GM18505 (cell line): ENCODE measurements around the gene KRT39.

Experiments
- ATAC-seq: cut with Tn5 transposase; IDR thresholded peaks from one replicate; pipeline ENCODE4 v1.9.1; 2021; ENCODE audit not compliant: unreplicated experiment
- POLR2A ChIP-seq: IDR thresholded peaks from 4 replicates; pipeline ENCODE4 v1.6.1; 2011; ENCODE audit warnings: borderline replicate concordance; ENCODE audit not compliant: insufficient read depth, insufficient read length; ENCODE audit errors: extremely low read depth

The KRT39 gene

GRCh38 chr17:40963838-40964237 is 2.9 kb downstream of the KRT39 start:
- no peak for ATAC-seq
- no peak for TF ChIP-seq POLR2A

GRCh38 chr17:40962059-40962561 is 4.6 kb downstream of the KRT39 start:
- TF ChIP-seq POLR2A: no peak
- no peak for ATAC-seq

- no peak for TF ChIP-seq POLR2A
- no peak for ATAC-seq
Observed at GRCh38 chr17:40961591-40961990, 5.2 kb downstream of the KRT39 start.

- no peak for TF ChIP-seq POLR2A
- no peak for ATAC-seq
Observed at GRCh38 chr17:40960144-40960543, 6.6 kb downstream of the KRT39 start.

- TF ChIP-seq POLR2A: no peak
- no peak for ATAC-seq
Observed at GRCh38 chr17:40958086-40958953, 8.4 kb downstream of the KRT39 start.

- no peak for TF ChIP-seq POLR2A
- no peak for ATAC-seq
Observed at GRCh38 chr17:40956401-40957254, 10.1 kb downstream of the KRT39 start.

- no peak for TF ChIP-seq POLR2A
- ATAC-seq: no peak
Observed at GRCh38 chr17:40953881-40954280, 12.9 kb downstream of the KRT39 start.

- no peak for ATAC-seq
- TF ChIP-seq POLR2A: no peak
Observed at GRCh38 chr17:40952661-40953060, 14.1 kb downstream of the KRT39 start.

- no peak for TF ChIP-seq POLR2A
Observed at GRCh38 chr17:40952154-40952553, 14.6 kb downstream of the KRT39 start.

GRCh38 chr17:40951011-40951622 is 15.6 kb downstream of the KRT39 start:
- no peak for TF ChIP-seq POLR2A
- ATAC-seq: no peak

More at GRCh38 chr17:40952154-40952553, 14.6 kb downstream of the KRT39 start:
- no peak for ATAC-seq

GRCh38 chr17:40950176-40950575 is 16.6 kb downstream of the KRT39 start:
- no peak for TF ChIP-seq POLR2A
- no peak for ATAC-seq

GRCh38 chr17:40949418-40949817 is 17.3 kb downstream of the KRT39 start:
- no peak for TF ChIP-seq POLR2A
- ATAC-seq: no peak

GRCh38 chr17:40947929-40948328 is 18.8 kb downstream of the KRT39 start:
- no peak for TF ChIP-seq POLR2A
- no peak for ATAC-seq
